HG02678 (cell line): ENCODE results near the gene ADGRF1.

Experiments
- ATAC-seq: cut with Tn5 transposase; IDR thresholded peaks from one replicate; pipeline ENCODE4 v1.9.1; 2021; ENCODE audit warnings: mild to moderate bottlenecking, moderate library complexity; ENCODE audit not compliant: unreplicated experiment

ADGRF1 gene

GRCh38 chr6:46985943-46986342 is 56.2 kb downstream of the ADGRF1 start:
- ATAC-seq, result no peak

DNA sequence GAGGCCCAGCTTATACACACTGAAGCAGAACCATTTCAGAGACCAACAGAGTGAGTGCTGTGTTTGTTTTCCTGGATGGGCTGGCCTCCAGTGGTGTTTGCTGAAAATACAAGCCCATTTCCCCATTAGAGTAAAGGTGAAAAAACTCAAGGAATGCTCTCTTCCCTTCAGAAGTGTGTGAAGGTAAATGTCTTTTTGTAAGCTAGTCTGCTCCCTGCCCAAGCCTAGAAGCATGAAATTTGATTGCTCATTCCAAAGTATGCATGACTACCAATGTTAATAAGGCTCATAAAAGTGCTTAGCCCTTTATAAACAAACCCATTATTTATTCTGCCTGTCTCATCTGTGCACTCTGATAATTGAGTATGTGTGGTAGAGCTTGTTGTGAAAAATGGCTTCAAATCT is 59.1 kb downstream of the ADGRF1 start:
- no peak for ATAC-seq

DNA sequence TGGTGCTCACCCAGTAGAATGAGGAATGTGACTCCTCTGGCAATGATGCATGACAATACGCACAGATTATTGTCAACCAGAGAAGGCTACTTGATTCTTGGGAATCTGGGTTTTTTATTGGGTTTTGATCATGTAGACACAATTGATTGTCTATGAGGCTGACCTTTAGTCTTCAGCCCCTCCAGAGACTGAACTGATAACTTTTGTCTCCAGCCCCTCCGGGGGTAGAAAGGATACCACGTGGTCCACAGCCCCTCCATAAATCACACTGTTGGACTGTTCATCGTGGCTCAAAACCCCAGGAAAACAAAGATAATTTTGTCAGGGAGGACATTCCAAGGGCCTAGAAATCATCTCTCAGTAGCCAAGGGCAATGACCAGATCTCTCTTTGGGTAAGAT is 62.9 kb downstream of the ADGRF1 start:
- ATAC-seq, result no peak

GRCh38 chr6:46974786-46975185 is 67.3 kb downstream of the ADGRF1 start:
- no peak for ATAC-seq

DNA sequence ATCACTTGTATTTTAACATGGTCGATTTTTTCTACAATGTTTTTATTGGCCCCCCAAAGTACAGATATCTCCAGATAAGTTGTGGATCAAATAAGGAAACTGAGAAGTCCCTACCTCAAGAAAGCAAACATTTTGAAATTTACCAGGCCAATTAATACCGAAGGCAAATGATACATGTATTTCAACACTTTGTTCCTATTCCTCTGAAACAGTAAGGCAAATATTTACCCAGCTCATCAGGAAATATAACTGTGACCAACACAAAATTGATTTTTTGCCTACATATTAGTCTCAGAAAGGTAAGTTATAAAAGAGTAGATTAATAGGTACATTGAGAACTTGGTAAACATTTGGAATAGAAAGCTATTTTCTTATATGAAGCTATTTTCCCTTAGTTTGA is 69.1 kb downstream of the ADGRF1 start:
- ATAC-seq, result no peak

- no peak for ATAC-seq
Observed at GRCh38 chr6:46972531-46972930, 69.6 kb downstream of the ADGRF1 start.

DNA sequence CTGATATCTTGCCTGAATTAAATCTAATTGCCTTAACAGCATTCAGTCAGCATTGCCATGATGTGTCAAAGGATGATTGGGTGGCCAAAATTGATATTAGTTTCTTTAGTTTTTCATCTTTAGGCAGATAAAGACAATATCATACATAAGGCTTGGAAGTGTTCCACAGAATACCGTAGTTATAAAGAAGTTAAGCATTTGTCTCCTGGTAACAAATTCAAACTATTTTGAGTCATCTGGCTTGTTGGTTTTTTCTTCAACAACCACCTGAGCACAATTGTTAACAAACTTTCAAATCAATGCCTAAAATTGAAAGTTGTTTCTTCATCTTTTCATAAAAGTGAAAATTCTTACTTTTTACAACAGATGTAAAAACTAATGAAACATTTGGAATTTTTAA is 72.9 kb downstream of the ADGRF1 start:
- no peak for ATAC-seq

- no peak for ATAC-seq
Observed at GRCh38 chr6:46967826-46968349, 74.2 kb downstream of the ADGRF1 start.

DNA sequence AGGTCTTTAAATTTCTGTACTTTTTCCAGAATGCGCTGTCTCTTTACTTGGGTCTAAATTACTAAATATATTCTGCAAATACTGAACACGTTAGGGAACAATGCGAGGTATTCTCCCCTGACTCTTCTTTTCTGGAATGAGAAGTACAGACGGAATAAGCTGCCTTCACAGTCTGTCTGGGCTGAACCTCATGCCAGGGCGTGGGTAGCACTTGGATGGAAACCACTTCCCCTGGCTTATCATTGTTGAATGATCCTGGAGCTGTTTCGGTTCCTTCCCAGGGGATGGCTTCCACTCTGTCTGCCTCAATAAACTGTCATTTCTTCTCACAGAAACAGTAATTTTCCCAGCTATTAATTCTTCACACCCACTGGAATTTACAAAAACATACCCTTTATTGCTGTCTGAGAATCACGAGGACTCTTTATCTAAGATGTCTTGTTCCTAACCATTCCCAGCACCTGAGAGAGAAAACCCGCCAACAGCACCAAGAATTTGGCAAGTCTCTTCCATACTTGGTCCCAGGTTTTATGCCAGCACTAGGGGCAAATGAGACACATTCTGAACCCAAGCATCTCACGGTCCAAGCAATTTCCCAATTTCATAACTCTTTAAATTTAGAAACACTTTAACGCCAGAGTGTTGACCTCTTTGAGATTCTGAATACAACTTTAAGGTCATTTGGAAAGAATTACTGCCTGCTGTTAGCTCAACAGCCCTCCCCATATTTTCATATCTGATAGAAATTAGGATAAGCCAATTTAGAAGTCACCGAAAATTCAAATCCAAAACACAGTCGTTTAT is 77.2 kb downstream of the ADGRF1 start:
- no peak for ATAC-seq

DNA sequence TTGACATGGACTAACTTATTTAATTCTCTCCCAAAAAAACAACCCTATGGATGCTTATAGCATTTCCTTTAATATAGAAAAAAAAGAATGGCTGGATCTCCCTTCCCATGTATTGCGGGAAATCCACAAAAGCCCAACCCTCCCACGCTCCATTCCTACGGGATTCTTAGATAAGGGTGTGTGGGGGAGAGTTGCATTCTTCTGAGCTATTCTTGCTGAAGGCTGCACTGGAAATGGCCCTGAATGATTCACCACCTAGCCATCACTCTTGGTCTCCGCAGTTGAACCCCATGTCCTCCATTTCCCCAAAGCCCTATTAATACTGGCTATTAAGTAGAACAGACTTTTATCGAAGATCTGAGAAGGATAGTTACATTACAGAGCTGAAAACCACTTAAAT is 78.5 kb downstream of the ADGRF1 start:
- no peak for ATAC-seq

DNA sequence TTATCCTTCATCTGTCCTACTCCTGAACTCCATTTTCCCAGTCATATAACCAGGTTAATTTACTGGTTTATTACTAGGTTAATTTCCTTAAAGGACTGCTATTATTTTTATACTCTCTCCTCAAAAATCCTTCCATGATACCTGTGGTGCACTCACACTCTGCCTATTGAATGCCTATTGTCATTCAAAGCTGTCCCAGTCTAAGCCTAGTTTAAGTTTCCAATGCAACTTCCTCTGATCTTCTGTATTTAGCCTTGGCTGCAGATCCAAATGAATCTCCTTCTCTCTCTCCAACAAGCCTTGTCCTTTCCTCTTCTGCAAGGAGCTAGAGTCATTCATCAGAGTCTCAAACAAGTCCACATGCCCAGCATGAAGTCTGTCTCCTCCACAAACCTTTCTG is 79.1 kb downstream of the ADGRF1 start:
- ATAC-seq, result no peak

- no peak for ATAC-seq
Observed at GRCh38 chr6:46961711-46962110, 80.4 kb downstream of the ADGRF1 start.

DNA sequence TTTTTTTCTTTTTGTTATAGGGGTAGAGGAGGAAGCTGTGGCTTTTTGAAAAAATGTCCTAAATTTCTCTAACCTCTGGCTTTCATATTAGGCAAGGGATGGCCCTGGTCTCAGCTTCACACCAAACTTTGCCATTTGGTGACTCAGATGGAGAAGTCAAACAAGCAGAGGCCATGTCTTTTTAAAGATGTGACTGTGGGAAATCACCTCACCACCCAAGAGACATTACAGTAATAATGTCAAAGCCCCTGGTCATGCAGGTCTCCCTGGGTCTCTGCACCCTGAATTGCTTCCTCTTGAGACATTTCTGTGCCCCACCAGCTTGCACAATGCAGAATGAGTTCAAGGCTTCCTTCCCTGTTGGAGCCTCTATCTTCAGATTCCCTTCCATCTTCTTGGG is 80.9 kb downstream of the ADGRF1 start:
- ATAC-seq, result no peak

- no peak for ATAC-seq
Observed at GRCh38 chr6:46959419-46959818, 82.7 kb downstream of the ADGRF1 start.

DNA sequence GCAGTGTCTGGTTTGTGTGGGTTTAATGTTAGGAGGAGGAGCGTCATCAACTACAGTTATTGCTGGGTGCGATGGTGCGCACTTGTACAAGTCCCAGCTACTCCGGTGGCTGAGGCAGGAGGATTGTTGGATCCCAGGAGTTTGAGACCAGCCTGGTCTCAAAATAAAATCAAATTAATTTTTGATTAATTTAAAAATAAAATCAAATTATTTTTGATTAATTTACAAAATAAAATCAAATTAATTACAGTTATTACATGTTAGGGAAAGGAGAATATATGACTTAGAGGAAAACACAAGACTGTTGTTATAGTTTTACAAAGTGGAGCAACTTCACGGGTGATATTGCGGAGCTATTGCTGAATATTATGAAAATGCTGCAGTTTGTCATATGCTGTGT is 85.7 kb downstream of the ADGRF1 start:
- ATAC-seq, result no peak

DNA sequence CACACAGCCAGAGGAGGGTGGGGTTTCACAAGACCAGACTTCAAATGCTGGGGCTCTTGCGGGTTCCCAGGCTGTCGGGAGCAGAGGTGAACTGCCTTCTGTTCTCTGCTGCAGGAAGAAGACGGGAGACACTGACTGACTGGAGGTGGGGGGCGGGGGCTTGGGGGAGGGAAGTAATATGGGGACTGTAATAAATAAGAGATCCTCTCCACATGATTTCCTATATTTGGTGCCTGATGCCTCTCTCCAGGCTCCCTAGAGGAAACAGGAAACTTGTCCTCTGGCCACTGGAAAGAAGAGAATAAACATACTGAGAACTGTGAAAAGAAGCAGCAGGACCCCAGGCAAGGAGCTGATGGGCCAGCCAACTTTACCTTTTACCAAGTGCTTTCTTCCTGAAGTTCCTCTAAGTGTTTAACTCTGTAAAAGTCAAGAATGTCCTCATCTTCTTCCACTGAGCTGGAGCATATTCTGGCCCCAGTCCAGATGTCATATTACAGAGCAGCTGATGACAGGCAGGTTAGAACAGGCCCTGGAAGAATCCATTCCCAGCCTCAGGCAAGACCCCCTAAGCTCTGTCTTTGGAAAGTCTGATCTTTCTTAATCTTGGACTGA is 87.2 kb downstream of the ADGRF1 start:
- no peak for ATAC-seq

DNA sequence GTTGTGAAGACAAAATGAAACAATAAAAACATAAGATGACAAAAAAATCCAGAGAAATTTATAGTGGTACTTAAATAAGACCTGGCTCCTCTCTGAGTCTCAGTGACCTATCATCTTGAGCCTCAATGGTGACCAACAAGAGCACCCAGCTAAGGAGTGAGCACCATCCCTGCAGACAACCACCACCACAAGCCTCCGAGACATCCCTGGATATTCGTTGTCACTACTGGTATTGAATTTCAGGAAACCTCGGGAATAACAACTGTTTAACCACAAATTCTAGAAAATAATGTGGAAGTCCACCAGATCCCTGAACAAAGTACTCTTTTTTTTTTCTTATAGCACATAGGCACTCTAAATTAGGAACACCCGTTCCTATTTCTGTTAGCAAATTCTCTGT is 88.2 kb downstream of the ADGRF1 start:
- no peak for ATAC-seq

- no peak for ATAC-seq
Observed at GRCh38 chr6:46949632-46950280, 92.4 kb downstream of the ADGRF1 start.

- no peak for ATAC-seq
Observed at GRCh38 chr6:46948699-46949098, 93.4 kb downstream of the ADGRF1 start.
